Suppressor macrophage treated with lipopolysaccharide for 4 hours (primary cell): ENCODE measurements around the gene MYD88.
A peak's percentile ranks its signal among the peaks of the same experiment; 100 is the strongest.
"Not testable (repeated sequence)": the region's sequence is repeated elsewhere in the genome, so short reads cannot be mapped to it uniquely, and the experiment has no call there.

Experiments used
- DNase-seq: peaks from one replicate; pipeline ENCODE4 v3.0.0-alpha.2; 2020

The MYD88 gene

GRCh38 chr3:38146504-38146903 is 8.0 kb downstream of the MYD88 start:
- no peak for DNase-seq

GRCh38 chr3:38147421-38147820 is 9.0 kb downstream of the MYD88 start:
- peak; percentile 78 for DNase-seq

DNA sequence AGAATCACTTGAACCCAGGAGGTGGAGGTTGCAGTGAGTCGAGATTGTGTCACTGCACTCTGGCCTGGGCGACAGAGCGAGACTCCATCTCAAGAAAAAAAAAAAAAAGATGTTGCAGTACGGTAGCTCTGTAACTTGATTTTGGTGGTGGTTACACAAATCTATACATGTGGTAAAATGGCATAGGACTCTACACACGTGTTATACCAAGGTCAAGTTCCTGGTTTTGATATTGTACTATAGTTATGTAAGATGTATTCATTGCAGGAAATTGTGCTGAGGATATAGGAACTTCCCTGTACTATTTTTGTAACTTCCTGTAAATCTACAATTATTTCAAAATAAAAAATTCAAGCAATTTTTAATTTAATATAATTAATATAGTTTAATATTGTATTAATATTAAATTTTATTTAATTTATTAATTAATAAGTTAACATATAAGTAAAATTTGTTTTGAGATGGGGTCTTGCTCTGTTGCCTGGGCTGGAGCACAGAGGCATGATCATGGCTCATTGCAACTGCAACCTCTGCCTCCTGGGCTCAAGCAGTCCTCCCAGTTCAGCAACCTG is 9.9 kb downstream of the MYD88 start:
- peak; percentile 83 for DNase-seq

DNA sequence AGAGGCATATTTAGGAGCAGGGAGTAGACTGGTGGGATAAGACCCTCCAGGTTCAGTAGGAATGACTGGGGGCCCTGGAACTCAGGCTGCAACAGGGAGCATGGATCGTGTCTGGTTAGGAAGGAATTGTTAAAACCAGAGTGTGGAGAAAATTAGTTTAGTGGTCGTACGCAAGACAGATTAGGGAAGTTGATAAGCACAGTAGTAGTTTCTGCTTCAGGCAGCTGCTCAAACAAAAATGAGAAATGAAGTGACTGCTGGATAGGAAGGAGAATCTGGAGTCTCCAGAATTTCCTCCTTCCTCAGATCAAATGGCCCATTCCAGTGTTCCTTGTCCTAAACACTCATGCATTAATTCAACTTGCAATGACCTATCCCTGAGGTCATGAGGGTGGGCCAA is 11.2 kb downstream of the MYD88 start:
- peak; percentile 55 for DNase-seq

DNA sequence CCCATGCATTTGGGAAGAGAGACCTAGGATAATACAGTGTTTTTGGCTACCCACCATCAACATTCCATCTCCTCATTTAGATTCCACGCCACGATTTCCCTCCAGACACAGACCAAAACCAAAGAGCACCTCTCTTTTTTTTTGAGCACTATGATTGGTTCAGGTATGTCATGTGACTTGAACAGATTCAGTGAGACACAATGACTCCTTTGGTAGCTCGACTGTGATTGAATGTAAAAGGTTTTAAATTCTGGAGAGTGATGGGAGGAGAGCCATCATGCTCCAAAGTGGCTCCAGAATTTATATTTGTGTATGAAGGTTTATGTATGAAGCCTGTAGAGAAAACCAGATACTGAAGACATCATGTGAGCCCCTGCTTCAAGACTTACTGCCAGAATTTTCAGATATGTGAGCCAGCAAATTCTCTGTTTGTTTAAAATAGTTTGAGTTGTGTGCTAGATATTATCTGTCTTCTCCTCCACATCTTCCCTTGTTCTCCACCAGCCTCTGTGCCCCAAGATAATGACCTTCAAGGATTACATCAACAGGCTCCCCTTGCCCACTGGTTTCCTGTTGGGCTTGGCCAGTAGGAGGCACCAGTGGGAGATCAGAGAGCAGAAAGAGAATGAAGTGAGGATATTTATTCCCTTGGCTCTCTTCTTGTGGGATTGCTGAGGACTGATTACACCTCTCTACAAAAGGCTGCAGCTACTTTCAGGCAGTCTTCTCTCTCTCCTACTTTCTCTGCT is 12.5 kb downstream of the MYD88 start:
- no peak for DNase-seq

- peak; percentile 71 for DNase-seq
Measured at GRCh38 chr3:38151667-38152265, 13.3 kb downstream of the MYD88 start.

GRCh38 chr3:38152609-38153008 is 14.1 kb downstream of the MYD88 start:
- peak; percentile 71 for DNase-seq

DNA sequence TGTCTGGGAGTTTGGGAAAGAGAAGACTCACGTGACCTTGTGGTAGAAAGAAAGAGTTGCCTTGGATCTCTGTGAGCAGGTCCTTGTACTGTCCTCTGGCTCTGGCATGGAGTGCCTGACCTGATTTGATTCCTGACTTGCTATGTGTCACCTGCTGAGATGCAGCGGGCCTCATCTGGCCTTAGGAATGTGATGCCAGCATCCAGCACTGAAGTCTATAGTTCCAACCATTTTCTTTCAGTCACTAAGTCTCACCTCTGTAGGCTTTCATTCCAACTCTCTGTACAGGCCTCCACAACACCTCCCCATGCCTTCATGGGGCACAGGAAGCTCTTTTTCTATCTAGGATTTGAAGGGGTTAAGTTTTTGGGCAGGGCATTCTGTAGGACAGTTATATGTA is 14.8 kb downstream of the MYD88 start:
- DNase-seq = no peak

GRCh38 chr3:38154033-38154494 is 15.6 kb downstream of the MYD88 start:
- peak; percentile 92 for DNase-seq

- no peak for DNase-seq
Measured at GRCh38 chr3:38154625-38155255, 16.3 kb downstream of the MYD88 start.

GRCh38 chr3:38155825-38156224 is 17.4 kb downstream of the MYD88 start:
- no peak for DNase-seq

GRCh38 chr3:38157117-38157516 is 18.7 kb downstream of the MYD88 start:
- DNase-seq = no peak

DNA sequence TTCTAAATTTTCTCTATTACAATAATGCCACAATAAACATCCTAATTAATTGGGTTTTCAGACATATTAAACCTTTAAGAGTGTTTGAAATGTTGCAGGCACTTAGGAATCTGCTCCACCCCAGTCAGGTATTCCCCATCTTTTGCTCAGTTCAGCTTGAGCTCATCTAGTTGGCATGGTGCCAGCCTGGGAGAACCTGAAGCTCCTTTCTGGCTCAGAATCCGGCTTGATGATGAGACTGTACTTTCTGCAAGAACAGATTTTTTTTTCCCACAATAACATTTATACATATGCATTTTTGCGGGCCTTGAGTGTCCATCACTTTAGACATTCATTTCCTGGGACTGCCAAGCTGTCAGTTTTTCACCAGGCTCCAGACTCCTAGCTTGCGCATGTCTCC is 19.1 kb downstream of the MYD88 start:
- no peak for DNase-seq

GRCh38 chr3:38158472-38158871 is 20.0 kb downstream of the MYD88 start:
- no peak for DNase-seq

- DNase-seq = not testable (repeated sequence)
Measured at GRCh38 chr3:38160704-38161103, 22.2 kb downstream of the MYD88 start.

GRCh38 chr3:38163117-38163840 is 24.8 kb downstream of the MYD88 start:
- no peak for DNase-seq

DNA sequence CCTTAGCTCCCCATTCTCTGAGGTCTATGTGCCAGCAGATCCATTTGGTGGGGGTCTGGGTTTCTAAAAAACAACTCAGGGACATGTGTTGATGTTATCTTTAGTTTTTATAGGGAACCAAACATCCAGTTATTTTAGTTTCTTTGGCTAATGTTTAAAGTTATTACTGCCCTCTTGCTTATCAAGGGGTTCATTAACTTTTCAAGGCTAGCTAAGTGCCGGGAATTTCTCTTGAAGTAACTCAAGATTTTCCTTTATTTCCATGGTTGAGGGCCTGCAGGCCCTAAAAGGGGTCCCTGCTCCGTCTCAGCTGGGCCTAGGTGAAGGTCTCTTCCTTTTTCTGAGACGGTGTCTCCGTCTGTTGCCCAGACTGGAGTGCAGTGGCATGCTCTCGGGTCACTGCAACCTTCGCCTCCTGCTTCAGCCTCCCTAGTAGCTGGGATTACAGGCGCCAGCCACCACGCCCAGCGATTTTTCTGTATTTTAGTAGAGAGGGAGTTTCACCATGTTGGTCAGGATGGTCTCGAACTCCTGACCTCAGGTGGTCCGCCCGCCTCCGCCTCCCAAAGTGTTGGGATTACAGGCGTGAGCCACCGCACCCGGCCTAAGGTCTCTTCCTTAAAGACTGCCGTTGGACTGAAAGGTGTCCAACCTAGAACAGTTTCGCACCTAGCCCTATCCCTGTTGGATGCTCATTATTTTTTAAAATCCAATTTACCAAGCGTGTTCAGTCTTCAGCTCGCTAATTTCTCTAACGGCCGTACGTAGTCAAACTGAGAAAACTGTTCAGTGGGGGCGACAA is 25.6 kb downstream of the MYD88 start:
- no peak for DNase-seq

- no peak for DNase-seq
Measured at GRCh38 chr3:38164643-38164951, 26.1 kb downstream of the MYD88 start.

DNA sequence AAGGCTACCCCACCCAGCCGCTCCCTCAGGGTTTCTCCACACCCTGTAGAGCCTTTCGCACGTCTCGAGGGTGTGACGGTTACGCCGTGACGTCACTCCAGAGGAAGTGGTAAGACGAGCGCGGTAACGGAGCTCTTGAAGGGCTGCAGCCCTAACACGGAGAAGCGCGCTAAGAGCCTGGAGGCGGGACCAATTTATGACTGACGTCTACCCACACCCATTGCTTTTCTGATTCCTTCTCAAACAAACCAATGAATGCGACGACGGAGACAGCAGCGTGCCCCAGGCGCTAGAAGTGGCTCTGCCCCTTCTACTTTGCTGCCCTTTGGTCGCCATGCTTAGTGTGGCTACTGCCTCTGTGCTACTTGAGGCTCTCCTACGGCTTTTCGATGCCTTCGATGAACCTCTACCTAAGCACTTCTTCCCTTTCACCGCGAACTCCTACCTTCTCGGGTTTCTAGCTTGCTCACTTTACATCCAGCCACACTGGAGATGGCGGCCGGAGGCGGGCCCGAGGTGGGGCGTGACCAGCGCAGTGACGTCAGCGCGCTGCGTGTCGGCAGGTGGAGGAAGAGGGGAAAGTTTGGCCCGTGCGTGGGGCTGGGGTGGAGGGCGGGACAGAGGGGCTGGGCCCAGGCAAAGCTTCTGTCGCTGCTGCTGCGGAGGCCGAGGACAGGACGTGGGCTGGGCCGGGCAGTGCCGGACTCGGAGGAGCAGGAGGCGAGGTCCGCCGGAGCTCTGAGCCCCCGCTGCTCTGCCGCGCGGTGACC is 26.7 kb downstream of the MYD88 start, which contains the start of gene OXSR1:
TSS of gene OXSR1 (plus strand) at position 586 of the 770 bp plus-strand sequence. CDS start 340 bp downstream, outside the sequence.
- peak; percentile 100 for DNase-seq

DNA sequence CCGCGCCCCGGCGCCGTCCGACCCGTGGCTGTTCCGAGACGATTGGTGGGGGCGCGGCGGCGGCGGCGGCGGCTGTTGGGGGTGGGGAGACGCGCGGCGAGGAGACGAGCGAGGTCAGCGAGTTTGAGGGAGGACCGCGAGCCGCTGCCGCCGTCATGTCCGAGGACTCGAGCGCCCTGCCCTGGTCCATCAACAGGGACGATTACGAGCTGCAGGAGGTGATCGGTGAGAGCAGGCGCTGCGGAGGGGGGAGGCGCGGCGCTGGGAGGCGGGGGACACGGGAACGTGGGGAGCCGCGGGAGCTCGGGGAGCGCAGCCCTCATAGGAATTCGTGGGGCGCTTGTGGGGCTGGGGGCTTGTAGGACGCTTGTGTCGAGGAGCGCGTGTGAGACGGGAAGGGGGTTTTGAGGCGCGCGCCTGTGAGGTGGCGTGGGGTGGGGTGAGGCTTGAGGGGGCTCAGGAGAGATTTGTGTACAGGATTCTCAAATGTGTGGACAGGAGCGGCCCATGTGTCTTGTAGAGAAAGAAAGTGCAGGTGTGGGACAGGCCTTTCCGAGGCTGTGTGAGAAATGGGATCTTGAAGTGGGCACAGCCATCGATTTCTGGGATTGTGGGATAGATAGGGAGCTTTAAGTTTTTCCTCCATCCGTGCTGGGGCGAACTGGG is 27.4 kb downstream of the MYD88 start:
- DNase-seq = no peak

DNA sequence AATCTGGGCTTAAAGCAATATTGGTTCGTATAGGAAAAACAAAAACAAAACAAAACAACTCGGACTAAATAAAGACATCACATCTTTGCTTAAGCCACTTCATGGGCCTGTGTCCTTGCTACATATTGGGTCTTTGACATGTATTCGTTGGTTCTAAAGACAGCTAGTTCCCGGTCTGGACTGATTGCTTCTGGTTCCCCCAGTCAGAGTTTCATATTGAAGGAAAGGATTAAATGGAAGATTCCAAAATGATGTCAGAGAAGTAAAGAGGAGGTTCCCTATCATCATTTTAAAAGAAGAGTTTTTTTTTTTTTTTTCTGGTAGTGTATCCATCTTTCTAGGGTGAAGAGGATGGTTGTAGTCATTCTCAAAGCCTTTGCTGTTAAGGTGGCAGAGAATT is 29.1 kb downstream of the MYD88 start:
- peak; percentile 34 for DNase-seq
